HFF-Myc (cell line): ENCODE data around the gene RNF31.
A peak's percentile ranks its signal among the peaks of the same experiment; 100 is the strongest.

Experiments used
- DNase-seq: peaks from one replicate; pipeline ENCODE4 v3.0.0-alpha.2; 2011; ENCODE audit warnings: low read depth; ENCODE audit errors: extremely low read depth
- H3K4me3 ChIP-seq: replicated peaks from 2 replicates; pipeline ENCODE4 v1.5.1; 2011; ENCODE audit warnings: low read depth, mild to moderate bottlenecking, control low read depth, low read length
- TF ChIP-seq, protein P1 (sequence below): IDR thresholded peaks from 2 replicates; pipeline ENCODE4 v1.5.1; 2012; ENCODE audit warnings: mild to moderate bottlenecking, low read depth, low read length, control low read depth; ENCODE audit errors: missing control alignments

Gene RNF31

DNA sequence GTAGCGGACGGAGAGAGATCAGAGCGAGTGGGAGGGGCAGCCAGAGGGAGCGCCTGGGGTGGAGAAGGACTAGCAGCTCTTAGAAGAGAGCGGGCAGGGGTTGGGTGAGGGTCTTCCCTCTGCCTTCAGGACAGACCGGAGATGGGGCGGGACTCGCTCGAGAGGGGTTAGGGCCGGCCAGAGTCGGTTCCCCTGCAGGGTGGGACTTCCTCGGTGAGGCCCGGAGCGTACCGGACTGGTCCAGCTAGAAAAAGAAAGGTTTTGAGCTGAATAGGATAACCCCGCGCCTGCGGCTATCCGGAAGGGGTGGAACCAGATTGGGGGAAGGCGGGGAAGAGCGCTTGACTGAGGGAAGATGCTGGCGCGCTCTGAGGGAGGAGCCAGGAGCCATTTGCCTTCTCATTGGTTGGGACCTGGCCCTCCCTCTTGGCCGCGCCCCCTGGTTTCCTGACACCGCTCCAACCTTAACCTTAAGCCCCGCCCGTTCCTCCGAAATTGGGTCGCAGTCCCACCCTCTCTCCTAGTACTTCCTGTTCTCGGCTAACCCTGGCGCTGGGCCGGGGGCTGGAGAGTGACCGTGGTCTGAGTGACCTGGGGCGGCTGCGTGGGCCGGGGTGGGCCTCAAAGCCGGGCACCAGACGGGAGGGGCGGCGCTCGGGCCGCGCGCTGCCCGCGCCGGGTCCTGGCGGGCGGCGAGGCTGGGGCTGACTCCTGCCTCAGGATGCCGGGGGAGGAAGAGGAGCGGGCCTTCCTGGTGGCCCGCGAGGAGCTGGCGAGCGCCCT, at the start of gene RNF31:
TSS of gene RNF31 (plus strand) at position 521 of the 783 bp plus-strand sequence. CDS start at position 722, 201 bp downstream.
- DNase-seq = peak; percentile 94
- peak within 1 kb of the TSS; percentile 75 for H3K4me3 ChIP-seq
- TF ChIP-seq, protein P1, sequence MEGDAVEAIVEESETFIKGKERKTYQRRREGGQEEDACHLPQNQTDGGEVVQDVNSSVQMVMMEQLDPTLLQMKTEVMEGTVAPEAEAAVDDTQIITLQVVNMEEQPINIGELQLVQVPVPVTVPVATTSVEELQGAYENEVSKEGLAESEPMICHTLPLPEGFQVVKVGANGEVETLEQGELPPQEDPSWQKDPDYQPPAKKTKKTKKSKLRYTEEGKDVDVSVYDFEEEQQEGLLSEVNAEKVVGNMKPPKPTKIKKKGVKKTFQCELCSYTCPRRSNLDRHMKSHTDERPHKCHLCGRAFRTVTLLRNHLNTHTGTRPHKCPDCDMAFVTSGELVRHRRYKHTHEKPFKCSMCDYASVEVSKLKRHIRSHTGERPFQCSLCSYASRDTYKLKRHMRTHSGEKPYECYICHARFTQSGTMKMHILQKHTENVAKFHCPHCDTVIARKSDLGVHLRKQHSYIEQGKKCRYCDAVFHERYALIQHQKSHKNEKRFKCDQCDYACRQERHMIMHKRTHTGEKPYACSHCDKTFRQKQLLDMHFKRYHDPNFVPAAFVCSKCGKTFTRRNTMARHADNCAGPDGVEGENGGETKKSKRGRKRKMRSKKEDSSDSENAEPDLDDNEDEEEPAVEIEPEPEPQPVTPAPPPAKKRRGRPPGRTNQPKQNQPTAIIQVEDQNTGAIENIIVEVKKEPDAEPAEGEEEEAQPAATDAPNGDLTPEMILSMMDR = no peak

DNA sequence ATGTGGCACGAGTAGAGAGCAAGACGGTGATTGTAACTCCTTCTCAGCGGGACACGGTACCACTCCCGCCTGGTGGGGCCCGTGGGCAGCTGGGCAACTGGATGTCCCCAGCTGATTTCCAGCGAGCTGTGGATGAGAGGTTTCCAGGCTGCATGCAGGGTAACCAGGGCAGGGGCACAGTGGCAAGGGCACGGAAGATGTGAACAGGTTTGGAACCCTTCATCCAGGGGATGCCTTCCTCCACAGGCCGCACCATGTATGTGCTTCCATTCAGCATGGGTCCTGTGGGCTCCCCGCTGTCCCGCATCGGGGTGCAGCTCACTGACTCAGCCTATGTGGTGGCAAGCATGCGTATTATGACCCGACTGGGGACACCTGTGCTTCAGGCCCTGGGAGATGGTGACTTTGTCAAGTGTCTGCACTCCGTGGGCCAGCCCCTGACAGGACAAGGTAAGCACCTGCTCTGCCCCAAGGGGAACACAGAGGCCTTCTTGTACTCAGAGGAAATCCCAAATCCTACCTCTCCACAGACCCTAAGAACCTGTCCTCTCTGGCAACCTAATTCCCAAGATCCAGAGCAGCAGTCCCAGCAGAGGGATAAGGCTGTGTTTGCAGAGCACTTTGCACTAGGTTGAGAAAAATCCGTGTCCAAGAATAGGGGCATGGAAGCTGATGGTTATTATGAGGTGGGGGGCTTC, 48.9 kb upstream of the RNF31 start:
- DNase-seq = no peak
- no peak overlapping the region for H3K4me3 ChIP-seq
- TF ChIP-seq, protein P1 = no peak

GRCh38 chr14:24098927-24099813, 48.1 kb upstream of the RNF31 start:
- no peak for DNase-seq
- H3K4me3 ChIP-seq = no peak overlapping the region
- TF ChIP-seq, protein P1 = no peak

DNA sequence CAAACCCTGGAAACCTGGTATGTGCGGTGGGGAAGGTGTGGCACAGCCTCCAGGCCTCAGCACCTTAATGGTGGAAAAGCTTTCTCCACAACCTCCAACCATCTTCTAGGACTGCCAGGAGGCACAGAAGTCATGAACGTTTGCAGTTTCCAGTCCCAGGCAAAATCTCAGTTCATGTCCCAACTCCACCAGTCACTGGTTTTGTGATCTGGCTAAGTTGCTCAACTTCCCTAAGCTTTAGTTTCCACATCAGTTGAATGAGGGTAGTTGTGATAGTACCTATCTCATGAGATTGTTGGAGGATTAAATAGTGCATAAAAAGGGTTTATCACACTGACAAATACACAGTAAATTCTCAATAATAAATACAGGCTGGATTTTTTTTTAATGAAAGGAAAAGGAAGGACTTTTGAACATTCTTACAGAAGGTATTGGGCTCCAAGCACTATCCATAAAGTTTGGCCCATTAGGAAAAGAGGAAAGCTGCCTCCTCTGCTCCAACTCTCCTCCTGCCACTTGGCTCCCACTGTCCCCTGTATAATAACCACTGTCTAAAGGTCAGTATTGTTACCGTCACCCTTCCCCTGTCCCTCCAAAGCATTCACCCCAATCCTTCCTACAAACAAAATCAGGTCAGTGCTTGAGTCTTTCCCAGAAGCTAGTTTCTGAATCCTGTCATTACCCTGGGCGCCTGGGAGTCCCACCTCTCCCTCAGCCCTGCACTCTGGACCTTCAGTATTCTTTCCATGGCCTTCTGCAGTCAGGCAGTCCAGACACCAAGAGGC, 46.9 kb upstream of the RNF31 start:
- no peak overlapping the region for H3K4me3 ChIP-seq
- DNase-seq = no peak
- TF ChIP-seq, protein P1 = no peak

DNA sequence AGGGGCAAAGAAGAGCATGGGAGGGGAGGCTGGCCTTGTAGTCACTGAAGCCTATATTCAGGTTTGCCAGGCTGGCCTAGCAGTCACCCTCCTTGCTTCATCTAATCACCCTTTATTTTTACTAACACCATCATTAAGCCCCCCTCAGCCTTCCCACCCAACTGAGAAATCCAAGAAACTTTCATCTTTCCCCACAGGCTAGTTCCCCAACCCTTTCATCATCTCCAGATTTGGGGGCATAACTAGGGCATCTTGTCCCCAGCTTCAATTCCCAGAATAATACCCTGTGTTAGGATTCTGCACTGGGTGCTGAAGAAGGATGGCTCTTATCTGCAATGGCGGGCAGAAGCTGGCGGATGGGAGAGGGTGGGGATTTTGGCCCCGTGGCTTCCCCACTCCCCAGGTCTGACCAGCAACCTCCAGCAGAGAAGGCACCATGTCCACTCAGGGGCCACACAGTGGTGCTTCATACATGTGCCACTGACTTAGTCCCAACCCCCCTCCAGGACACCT, 46.3 kb upstream of the RNF31 start:
- TF ChIP-seq, protein P1 = no peak
- no peak for DNase-seq
- no peak overlapping the region for H3K4me3 ChIP-seq
